A549 (cell line): ENCODE data around the gene TRPM4. TPM values are rescaled to one million over a fixed set of nuclear protein-coding genes. Genes with fewer than 3 reads are reported as not detected.
A peak's percentile ranks its signal among the peaks of the same experiment; 100 is the strongest.

Experiments
- ATAC-seq, 2 experiments: fragments of 200-7000 bp in 1 of 2; fragments of >200 bp in 1 of 2; cut with Nextera tagmentation in 1 of 2; cut with Tn5 transposase in 1 of 2; 3 replicates each; pipeline versions ENCODE4 v1.8.0 to v1.9.1; 2018 to 2020; ENCODE audit warnings: mild to moderate bottlenecking in 1 of 2, moderate library complexity in 1 of 2
- CTCF ChIA-PET: fragments of 300-600 bp; sonication (Branson Sonifier 250); formaldehyde crosslinking; extraction: SDS; loops from one replicate; lab custom pipeline; 2021; ENCODE audit warnings: antibody characterized with exemption, inconsistent platforms; lab: Yijun Ruan, JAX
- POLR2A ChIA-PET: fragments of 350-600 bp; formaldehyde crosslinking; extraction: SDS; loops from one replicate; lab custom pipeline; 2021; ENCODE audit warnings: antibody characterized with exemption, inconsistent platforms; lab: Yijun Ruan, JAX
- DNase-seq, 2 experiments: peaks; one replicate each; pipeline versions ENCODE4 v3.0.0 to v3.0.0-alpha.2; 2011 to 2016; ENCODE audit warnings: low read depth in 1 of 2, low spot score in 1 of 2
- FAIRE-seq: peaks from 2 replicates; lab custom pipeline; 2011; peaks lifted over from hg19 to GRCh38; lab: Jason Lieb, UNC
- H3K27ac ChIP-seq, 2 experiments: fragments of >200 bp; sonication (Bioruptor Twin); formaldehyde crosslinking; 3 replicates each; pipeline ENCODE4 v1.5.1; 2016 to 2017
- H3K4me1 ChIP-seq: fragments of >200 bp; sonication (Bioruptor Twin); formaldehyde crosslinking; 3 replicates; pipeline ENCODE4 v1.6.1; 2016
- H3K4me2 ChIP-seq: fragments of >200 bp; sonication (Bioruptor Twin); formaldehyde crosslinking; 3 replicates; pipeline ENCODE4 v1.6.1; 2016
- H3K4me3 ChIP-seq: fragments of >200 bp; sonication (Bioruptor Twin); formaldehyde crosslinking; 3 replicates; pipeline ENCODE4 v1.5.1; 2016
- H3K9me3 ChIP-seq: fragments of >200 bp; sonication (Bioruptor Twin); formaldehyde crosslinking; 3 replicates; pipeline ENCODE4 v1.6.1; 2016
- BHLHE40 ChIP-seq: IDR thresholded peaks from 2 replicates; pipeline ENCODE4 v1.6.1; 2012; ENCODE audit warnings: low read depth, low read length, inconsistent platforms
- CHD2 ChIP-seq: fragments of 150-350 bp; IDR thresholded peaks from 2 replicates; pipeline ENCODE4 v1.6.1; 2014; ENCODE audit warnings: low read length; ENCODE audit not compliant: partially characterized antibody
- EHF ChIP-seq: fragments of 250-450 bp; sonication (Bioruptor Pico); IDR thresholded peaks from 2 replicates; pipeline ENCODE4 v1.5.0; 2020; ENCODE audit warnings: mild to moderate bottlenecking
- EHMT2 ChIP-seq: fragments of 200-600 bp; sonication (generic); IDR thresholded peaks from 2 replicates; pipeline ENCODE4 v1.6.1; 2016; ENCODE audit warnings: antibody characterized with exemption, low read depth, mild to moderate bottlenecking, moderate library complexity
- ELK1 ChIP-seq: fragments of 150-350 bp; IDR thresholded peaks from 2 replicates; pipeline ENCODE4 v1.6.1; 2014; ENCODE audit warnings: low read depth, mild to moderate bottlenecking, low read length
- FOSL2 ChIP-seq, 2 experiments: fragments of 450-650 bp in 1 of 2; fragments of >200 bp in 1 of 2; sonication (Bioruptor Twin) in 1 of 2; formaldehyde crosslinking; IDR thresholded peaks; 2 replicates each; pipeline versions ENCODE4 v1.5.0 to v1.6.1; 2016 to 2020; ENCODE audit warnings: mild to moderate bottlenecking in 1 of 2, moderate library complexity in 1 of 2
- HDAC2 ChIP-seq: fragments of 200-600 bp; sonication (generic); IDR thresholded peaks from 2 replicates; pipeline ENCODE4 v1.6.1; 2016
- HOXA7 ChIP-seq: fragments of 250-450 bp; sonication (Bioruptor Pico); IDR thresholded peaks from 2 replicates; pipeline ENCODE4 v1.5.0; 2020; ENCODE audit warnings: mild to moderate bottlenecking, moderate library complexity
- JUN ChIP-seq, 2 experiments: fragments of >200 bp; sonication (Bioruptor Twin); formaldehyde crosslinking; IDR thresholded peaks; 2 replicates in 1 of 2; 3 replicates in 1 of 2; pipeline ENCODE4 v1.6.1; 2016 to 2017
- MAFK ChIP-seq: fragments of 450-650 bp; IDR thresholded peaks from 2 replicates; pipeline ENCODE4 v1.6.1; 2014; ENCODE audit not compliant: partially characterized antibody
- MAX ChIP-seq: IDR thresholded peaks from 2 replicates; pipeline ENCODE4 v1.6.1; 2012
- POLR2A ChIP-seq: IDR thresholded peaks from 2 replicates; pipeline ENCODE4 v1.6.1; 2012; ENCODE audit warnings: mild to moderate bottlenecking, low read length
- POLR2AphosphoS2 ChIP-seq: conservative IDR thresholded peaks from 2 replicates; pipeline ENCODE4 v1.6.1; 2012; ENCODE audit warnings: low read length, improper control_type of control experiment, inconsistent platforms
- RCOR1 ChIP-seq: fragments of 150-350 bp; IDR thresholded peaks from 2 replicates; pipeline ENCODE4 v1.6.1; 2014; ENCODE audit warnings: antibody characterized with exemption, low read length, low read depth
- ZNF302 ChIP-seq: fragments of 250-450 bp; sonication (Bioruptor Pico); IDR thresholded peaks from 2 replicates; pipeline ENCODE4 v1.9.0; 2021; ENCODE audit warnings: inconsistent platforms, mild to moderate bottlenecking, moderate library complexity
- WGBS: methylation state at CpG from one replicate; pipeline ENCODE4 v1.1.6; 2017; ENCODE audit errors: missing lambda C conversion rate; 5-methylcytosine and 5-hydroxymethylcytosine counted together
- polyA plus RNA-seq, 4 experiments: library from polyadenylated mRNA; depleted of rRNA in 3 of 4; stranded (reverse); fragments of >200 nt; fragmentation: RNase III in 1 of 4; extraction: RNeasy Plus Mini Kit Qiagen cat#74134 plus additional on column Dnase treatment in 1 of 4; gene quantifications; 2 replicates in 3 of 4; 3 replicates in 1 of 4; pipeline ENCODE4 v1.2.3, GENCODE V29; 2011 to 2017
- TF ChIP-seq, protein P1 (sequence below): fragments of 250-450 bp; sonication (Bioruptor Pico); IDR thresholded peaks from 2 replicates; pipeline ENCODE4 v1.5.0; 2021; ENCODE audit warnings: mild to moderate bottlenecking, moderate library complexity, borderline replicate concordance
- TF ChIP-seq, protein P2 (sequence below): fragments of 250-450 bp; sonication (Bioruptor Pico); IDR thresholded peaks from 2 replicates; pipeline ENCODE4 v1.5.0; 2020; ENCODE audit warnings: low read depth, mild to moderate bottlenecking, moderate library complexity

Gene TRPM4
- polyA plus RNA-seq, 2 of the 4 experiments (the other 2 are of a cell fraction) = 4.7 to 9.1 TPM

DNA sequence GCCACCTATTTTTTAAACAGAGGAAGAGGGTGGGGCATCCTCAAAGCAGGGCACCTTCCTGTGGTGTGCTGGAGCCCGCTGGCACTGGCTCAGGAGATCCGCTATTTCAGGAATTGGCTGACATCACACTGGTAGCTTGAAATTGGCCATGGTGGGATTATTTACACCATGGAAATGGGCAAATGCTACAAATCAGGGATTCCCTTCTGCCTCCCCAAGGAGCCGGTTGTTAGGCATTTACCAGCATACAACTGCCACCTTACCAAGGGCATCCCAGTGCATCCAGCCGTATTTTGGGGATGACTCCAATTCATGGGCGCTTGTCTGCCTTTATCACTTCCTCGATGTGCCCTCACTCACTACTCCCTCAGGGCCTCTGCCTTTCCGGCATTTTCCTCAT, 16.6 kb upstream of the TRPM4 start (continued):
- TF ChIP-seq, protein P1, sequence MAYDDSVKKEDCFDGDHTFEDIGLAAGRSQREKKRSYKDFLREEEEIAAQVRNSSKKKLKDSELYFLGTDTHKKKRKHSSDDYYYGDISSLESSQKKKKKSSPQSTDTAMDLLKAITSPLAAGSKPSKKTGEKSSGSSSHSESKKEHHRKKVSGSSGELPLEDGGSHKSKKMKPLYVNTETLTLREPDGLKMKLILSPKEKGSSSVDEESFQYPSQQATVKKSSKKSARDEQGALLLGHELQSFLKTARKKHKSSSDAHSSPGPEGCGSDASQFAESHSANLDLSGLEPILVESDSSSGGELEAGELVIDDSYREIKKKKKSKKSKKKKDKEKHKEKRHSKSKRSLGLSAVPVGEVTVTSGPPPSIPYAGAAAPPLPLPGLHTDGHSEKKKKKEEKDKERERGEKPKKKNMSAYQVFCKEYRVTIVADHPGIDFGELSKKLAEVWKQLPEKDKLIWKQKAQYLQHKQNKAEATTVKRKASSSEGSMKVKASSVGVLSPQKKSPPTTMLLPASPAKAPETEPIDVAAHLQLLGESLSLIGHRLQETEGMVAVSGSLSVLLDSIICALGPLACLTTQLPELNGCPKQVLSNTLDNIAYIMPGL = no peak

DNA sequence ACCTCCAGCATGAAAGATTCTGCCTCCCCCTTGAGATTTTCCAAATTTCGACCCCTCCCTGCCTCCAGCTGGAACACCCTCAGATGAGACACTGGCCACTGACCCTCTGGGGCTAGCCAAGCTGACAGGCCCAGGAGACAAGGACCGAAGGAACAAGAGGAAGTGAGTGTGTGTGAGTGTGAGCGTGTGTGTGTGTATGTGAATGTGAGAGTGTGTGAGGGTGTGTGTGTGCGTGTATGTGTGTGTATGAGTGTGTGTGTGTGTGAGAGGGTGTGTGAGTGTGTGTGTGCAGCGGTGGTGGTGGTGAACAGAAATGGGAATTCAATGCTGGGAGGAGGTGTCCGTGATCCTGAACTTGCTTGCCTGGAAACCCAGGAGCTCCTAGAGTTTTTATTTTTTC, 16.2 kb upstream of the TRPM4 start:
- Histone ChIP-seq H3K9me3 (no peaks in the 10 kb centered on the region), H3K4me1 (peaks cover 10% of the 10 kb centered on the region), H3K4me2 (no peak overlapping the region), H3K4me3 (no peak overlapping the region), H3K27ac (no peak overlapping the region)
- DNase-seq = no peak
- POLR2A ChIA-PET = interaction anchor here (0.9 kb wide), 1 partner anchor 13 kb away, joined by 3 read pairs; no protein-coding TSS in a partner anchor
- WGBS = 77% methylated on average over 6 of the region's 6 CpGs
- CTCF ChIA-PET = interaction anchor here (0.8 to 15.0 kb wide), 6 partner anchors 12 to 68 kb away, joined by 3 to 298 read pairs (median 10); partner anchors contain the start of genes LIN7B and PPFIA3
- TF ChIP-seq MAX (no peak), MAFK (no peak), RCOR1 (no peak), FOSL2 (IDR thresholded peaks at IDR 0.05) (no peak), FOSL2 (CRISPR knock-in tag; IDR thresholded peaks at IDR 0.05) (no peak), ZNF302 (no peak), HOXA7 (CRISPR knock-in tag) (no peak), HDAC2 (no peak), EHF (no peak), CHD2 (no peak), POLR2A (no peak), JUN (IDR thresholded peaks at IDR 0.05) (no peak), POLR2AphosphoS2 (no peak), BHLHE40 (no peak), ELK1 (no peak)
- TF ChIP-seq, protein P2, sequence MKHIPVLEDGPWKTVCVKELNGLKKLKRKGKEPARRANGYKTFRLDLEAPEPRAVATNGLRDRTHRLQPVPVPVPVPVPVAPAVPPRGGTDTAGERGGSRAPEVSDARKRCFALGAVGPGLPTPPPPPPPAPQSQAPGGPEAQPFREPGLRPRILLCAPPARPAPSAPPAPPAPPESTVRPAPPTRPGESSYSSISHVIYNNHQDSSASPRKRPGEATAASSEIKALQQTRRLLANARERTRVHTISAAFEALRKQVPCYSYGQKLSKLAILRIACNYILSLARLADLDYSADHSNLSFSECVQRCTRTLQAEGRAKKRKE (CRISPR knock-in tag) = no peak
- ATAC-seq = no peak
- no peak for FAIRE-seq

DNA sequence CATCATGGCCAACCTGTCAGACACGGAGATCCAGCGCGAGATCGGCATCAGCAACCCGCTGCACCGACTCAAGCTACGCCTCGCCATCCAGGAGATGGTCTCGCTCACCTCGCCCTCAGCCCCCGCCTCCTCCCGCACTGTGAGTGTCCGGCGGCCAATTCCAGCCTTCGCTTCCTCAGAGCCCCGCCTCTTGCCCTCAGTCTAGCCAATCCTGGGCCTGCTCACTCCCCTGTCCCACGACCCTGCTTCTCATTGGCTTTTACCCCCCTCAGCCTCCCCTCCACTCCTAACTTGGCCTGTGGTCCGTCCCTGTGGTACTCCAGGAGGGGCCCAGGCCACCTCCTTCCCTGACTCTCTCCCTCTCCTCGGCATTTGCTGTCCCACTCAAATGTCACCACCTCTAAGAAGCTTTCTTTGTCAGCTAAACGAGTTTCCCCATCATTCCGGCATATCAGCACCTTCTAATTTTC, 14.7 kb upstream of the TRPM4 start:
- peak; percentile 93 to 99 for DNase-seq
- Histone ChIP-seq H3K4me1 (peaks cover 15% of the 10 kb centered on the region), H3K4me3 (peak overlapping the region; percentile 39), H3K9me3 (no peaks in the 10 kb centered on the region)
- POLR2A ChIA-PET = interaction anchor here (0.5 kb wide), 1 partner anchor 12 kb away, joined by 4 read pairs; no protein-coding TSS in a partner anchor
- ATAC-seq = peak; percentile 93 to 95
- peak; percentile 98 for FAIRE-seq
- TF ChIP-seq MAX (peak; percentile 63), POLR2A (peak; percentile 74), EHMT2 (no peak)
- TF ChIP-seq, all 56 proteins: peak for 2
- Histone ChIP-seq H3K27ac (peak overlapping the region; percentile 53 to 82), H3K4me2 (peak overlapping the region; percentile 78)
- 8% methylated on average over 21 of the region's 21 CpGs for WGBS
- CTCF ChIA-PET = interaction anchor here (0.6 to 15.0 kb wide), 10 partner anchors 8 to 143 kb away, joined by 3 to 298 read pairs (median 5); partner anchors contain the start of genes HRC and PPFIA3
